Stomach (tissue), 19 donors: ENCODE measurements around the gene CASP12. TPM values are rescaled to one million over a fixed set of nuclear protein-coding genes. Genes with fewer than 3 reads are reported as not detected.

Source experiments
- DNase-seq, 2 donors: peaks; one replicate each; pipeline versions ENCODE4 v3.0.0 to v3.0.0-alpha.2; 2013 to 2019
- H3K27ac ChIP-seq, 5 donors: fragments of 200-600 bp in 4 of 5; sonication (generic) in 4 of 5; one replicate each; pipeline ENCODE4 v1.5.1; 2013 to 2019; ENCODE audit warnings: mild to moderate bottlenecking in 1 of 5, moderate library complexity in 1 of 5
- H3K27me3 ChIP-seq, 3 donors: fragments of 200-600 bp; sonication (generic); one replicate each; pipeline ENCODE4 v1.5.1; 2017 to 2019; ENCODE audit warnings: mixed run types in 1 of 3
- H3K36me3 ChIP-seq, 4 donors: fragments of 200-600 bp; sonication (generic); 1 replicate in 3 of 4; 2 replicates in 1 of 4; pipeline ENCODE4 v1.5.1; 2016 to 2019
- H3K4me1 ChIP-seq, 4 donors: fragments of 200-600 bp; sonication (generic); one replicate each; pipeline ENCODE4 v1.5.1; 2016 to 2019
- H3K4me3 ChIP-seq, 4 donors: fragments of 200-600 bp; sonication (generic) in 3 of 4; one replicate each; pipeline ENCODE4 v1.5.1; 2016 to 2019; ENCODE audit warnings: mild to moderate bottlenecking in 1 of 4
- H3K9me3 ChIP-seq, 4 donors: fragments of 200-600 bp; sonication (generic); one replicate each; pipeline ENCODE4 v1.5.1; 2016 to 2019
- CTCF ChIP-seq, 7 experiments: fragments of 450-650 bp in 4 of 7; fragments of 200-600 bp in 3 of 7; sonication (generic) in 3 of 7; IDR thresholded peaks; one replicate each; pipeline ENCODE4 v1.5.1; 2016 to 2019; ENCODE audit warnings: antibody characterized with exemption in 7 of 7, control low read depth in 2 of 7, mild to moderate bottlenecking in 1 of 7
- EP300 ChIP-seq: sonication (generic); formaldehyde crosslinking; IDR thresholded peaks from one replicate; pipeline ENCODE4 v1.6.1; 2017; ENCODE audit warnings: antibody characterized with exemption
- POLR2A ChIP-seq, 4 donors: fragments of 450-650 bp; IDR thresholded peaks; one replicate each; pipeline ENCODE4 v1.6.1; 2016; ENCODE audit warnings: antibody characterized with exemption in 4 of 4, control low read depth in 2 of 4, mild to moderate bottlenecking in 1 of 4, moderate library complexity in 1 of 4
- POLR2AphosphoS5 ChIP-seq, 3 donors: sonication (generic); formaldehyde crosslinking; IDR thresholded peaks; one replicate each; pipeline ENCODE4 v1.6.1; 2016; ENCODE audit warnings: antibody characterized with exemption in 3 of 3
- WGBS, 5 donors: extraction: QIAGEN DNeasy Blood & Tissue Kit in 3 of 5; methylation state at CpG; one replicate each; pipeline versions ENCODE4 v1.1.5 to v1.1.7; 2013 to 2018; 5-methylcytosine and 5-hydroxymethylcytosine counted together
- intact Hi-C: fragments of 100-400 bp; cut with DNase I; formaldehyde crosslinking; loops from one replicate; pipeline ENCODE4 v1.15.1; 2023; ENCODE audit warnings: low total_unique reads
- long read RNA-seq, 10 donors: transcript quantifications; one replicate each; lab custom pipeline, GENCODE V29; 2026
- polyA plus RNA-seq, 3 donors: library from polyadenylated mRNA; stranded (reverse); fragments of 200-250 nt; gene quantifications; one replicate each; pipeline ENCODE4 v1.2.3, GENCODE V29; 2013
- total RNA-seq, 5 donors: library from RNA; depleted of rRNA; stranded (reverse); fragments of >200 nt; gene quantifications; one replicate each; pipeline versions ENCODE4 v1.1.0 to v1.2.3, GENCODE V29; 2014 to 2016
- donor health status: healthy with polysubstance abuse.
- donor health status: Bipolar disorder and iron deficiency.
- donor health status: healthy.

Gene CASP12
- 1 to 10 TPM in 3 of 5 donors, not detected in 2; 2.2 to 8.5 (median 5.3) TPM for total RNA-seq
- polyA plus RNA-seq: under 1 TPM in 2 of 3 donors, not detected in 1; 0.23 to 0.50 TPM
- long read RNA-seq, donor 1: 0 reads
- long read RNA-seq, donor 2, partial matches to known transcripts: 0 of 1 reads
- long read RNA-seq, donor 2, other reads (novel, unspliced or antisense): 0 of 1 reads
- long read RNA-seq, donor 3: 0 reads
- long read RNA-seq, donor 4: 0 reads
- long read RNA-seq, donor 5: 0 reads
- long read RNA-seq, donor 6: 0 reads
- long read RNA-seq, donor 7: 0 reads
- long read RNA-seq, donor 8: 0 reads
- long read RNA-seq, donor 9: 0 reads
- long read RNA-seq, donor 10: 0 reads

DNA sequence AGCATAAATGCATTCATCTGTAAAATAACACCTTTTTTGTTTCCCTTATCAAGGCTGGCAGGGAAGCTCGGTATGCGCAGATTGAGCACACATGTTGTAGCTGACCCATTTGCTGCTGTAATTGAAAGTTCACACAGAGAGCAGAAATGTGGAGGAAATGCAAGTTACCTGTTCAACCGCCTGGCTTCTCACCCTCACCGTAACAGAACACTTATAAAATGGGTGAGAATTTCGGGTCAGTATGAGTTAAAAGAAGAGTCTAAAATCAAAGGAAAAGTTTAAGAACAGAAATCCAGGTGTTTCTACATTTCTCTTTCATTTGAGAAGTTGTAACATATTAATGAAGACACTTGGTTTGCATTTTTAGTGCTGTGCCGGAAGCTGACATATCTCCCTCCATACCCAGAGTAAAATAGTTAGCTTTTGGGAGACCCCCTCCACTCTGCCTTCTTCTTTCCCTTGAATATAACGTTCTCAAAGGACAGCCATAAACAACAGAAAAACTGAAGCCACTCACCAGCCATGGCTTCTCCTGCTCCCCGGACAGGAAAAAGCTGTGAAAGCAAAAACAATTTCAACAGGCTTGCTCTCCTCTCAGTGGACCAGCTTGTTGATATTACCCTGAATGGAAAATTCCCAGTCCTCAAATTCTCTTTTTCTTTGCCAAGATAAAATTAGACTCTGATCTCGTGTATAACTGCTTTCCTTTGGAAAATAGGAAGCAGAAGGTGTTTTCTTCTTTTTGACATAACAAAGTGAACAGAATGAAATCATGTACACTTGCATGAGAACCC, at the start of gene CASP12:
Gene CASP12, minus strand, starts transcription at position 570 of the 794 bp plus-strand sequence.
- 15 to 43% (median 24%) methylated on average over 9 of the region's 9 CpGs for WGBS, 5 donors
- DNase-seq: peak in 1 of 2 donors; percentile 63
- peaks cover 0 to 31% (median 15%) of the 10 kb centered on the region in 4 donors for H3K4me1 ChIP-seq
- H3K9me3 ChIP-seq: no peaks in the 10 kb centered on the region
- no peaks in the 10 kb centered on the region for H3K27me3 ChIP-seq
- no peaks in the 10 kb centered on the region for H3K36me3 ChIP-seq
- H3K27ac ChIP-seq: peak within 1 kb of the TSS in 4 of 5 donors; percentile 56 to 82 (median 70)
- intact Hi-C loops: no loop called here
- peak within 1 kb of the TSS; percentile 27 to 37 (median 33) for H3K4me3 ChIP-seq
- TF ChIP-seq CTCF (IDR thresholded peaks at IDR 0.05) (no peak), POLR2AphosphoS5 (IDR thresholded peaks at IDR 0.05) (no peak), POLR2A (IDR thresholded peaks at IDR 0.05) (no peak), EP300 (no peak)

DNA sequence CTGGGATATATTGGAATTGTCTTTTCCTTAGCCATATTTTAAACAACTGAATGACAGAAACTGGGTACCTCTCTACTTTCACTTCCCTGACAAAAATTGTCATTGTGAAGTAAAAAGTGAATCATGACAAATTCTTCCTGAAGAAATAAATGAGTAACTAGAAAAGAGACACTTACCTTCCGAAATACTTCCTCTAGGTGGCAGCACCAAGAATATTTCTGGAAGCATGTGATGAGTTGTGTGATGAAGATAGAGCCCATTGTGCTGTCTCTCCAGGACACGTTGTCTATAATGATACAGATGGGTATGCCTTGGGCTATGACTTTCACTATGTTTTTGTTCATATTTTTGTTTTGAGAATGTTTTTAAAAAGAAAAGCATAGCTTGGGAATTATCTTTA, 48.6 kb upstream of the CASP12 start:
- peak in 1 of 2 donors; percentile 45 for DNase-seq
- no peaks in the 10 kb centered on the region for H3K27me3 ChIP-seq
- intact Hi-C loops: no loop called here
- peaks cover 30 to 98% (median 87%) of the 10 kb centered on the region in 4 donors for H3K36me3 ChIP-seq
- no peak overlapping the region for H3K4me3 ChIP-seq
- H3K4me1 ChIP-seq: no peaks in the 10 kb centered on the region
- H3K9me3 ChIP-seq: no peaks in the 10 kb centered on the region
- H3K27ac ChIP-seq: no peak overlapping the region
- WGBS, 5 donors: 10 to 27% (median 15%) methylated on average over 2 of the region's 2 CpGs
- TF ChIP-seq CTCF (IDR thresholded peaks at IDR 0.05) (peak in 3 of 7 experiments; percentile 41 to 43 (median 43)), POLR2A (IDR thresholded peaks at IDR 0.05) (no peak), POLR2AphosphoS5 (IDR thresholded peaks at IDR 0.05) (no peak), EP300 (no peak)

DNA sequence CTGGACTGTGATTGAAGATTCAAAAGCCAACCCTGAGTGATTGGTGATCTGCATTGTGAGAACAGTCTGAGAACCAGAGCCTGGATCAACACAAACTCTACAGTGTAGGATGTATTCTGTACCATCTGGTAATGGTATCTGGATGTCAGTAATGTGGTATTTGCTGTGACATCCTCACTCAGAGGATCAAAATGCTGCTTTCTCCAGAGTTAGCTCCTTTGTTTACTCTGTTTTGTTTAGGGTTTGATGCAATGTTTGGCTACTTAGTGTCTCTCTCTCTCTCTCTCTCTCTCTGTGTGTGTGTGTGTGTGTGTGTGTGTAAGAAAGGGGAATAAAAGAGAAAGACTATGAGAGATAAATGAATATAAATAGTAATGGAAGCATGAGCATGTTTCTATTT, 45.8 kb upstream of the CASP12 start:
- Histone ChIP-seq H3K9me3 (no peaks in the 10 kb centered on the region), H3K4me1 (no peaks in the 10 kb centered on the region), H3K27ac (no peak overlapping the region), H3K27me3 (no peaks in the 10 kb centered on the region), H3K4me3 (no peak overlapping the region), H3K36me3 (peaks cover 11 to 71% (median 59%) of the 10 kb centered on the region in 4 donors)
- intact Hi-C loops: no loop called here
- no peak for DNase-seq
- no peak for TF ChIP-seq POLR2A (IDR thresholded peaks at IDR 0.05)
- no peak for TF ChIP-seq EP300
- no peak for TF ChIP-seq POLR2AphosphoS5 (IDR thresholded peaks at IDR 0.05)
- no peak for TF ChIP-seq CTCF (IDR thresholded peaks at IDR 0.05)

DNA sequence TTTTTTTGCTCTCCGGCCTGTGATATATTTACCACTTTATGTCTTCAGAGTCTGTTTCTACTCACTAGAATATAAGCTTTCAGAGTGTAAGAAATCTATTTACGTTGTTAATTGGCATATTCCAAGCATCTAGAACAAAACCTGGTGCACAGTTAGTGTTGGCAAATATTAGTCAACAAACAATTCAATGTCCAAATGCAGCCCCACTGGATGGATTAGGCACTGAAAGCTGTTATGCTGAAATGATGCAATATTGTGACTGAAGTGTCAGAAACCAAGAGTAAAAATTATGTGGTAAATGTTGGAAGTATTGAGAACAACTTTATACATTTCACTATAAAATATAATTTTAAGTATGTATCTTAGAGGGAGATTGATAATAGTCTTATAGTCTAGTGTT, 45.3 kb upstream of the CASP12 start:
- Histone ChIP-seq H3K36me3 (peaks cover 11 to 66% (median 54%) of the 10 kb centered on the region in 4 donors), H3K27ac (no peak overlapping the region), H3K27me3 (no peaks in the 10 kb centered on the region), H3K4me1 (no peaks in the 10 kb centered on the region), H3K4me3 (no peak overlapping the region), H3K9me3 (no peaks in the 10 kb centered on the region)
- WGBS, 5 donors: 27 to 37% (median 30%) methylated on average over 2 of the region's 2 CpGs
- DNase-seq: no peak
- intact Hi-C loops: no loop called here
- TF ChIP-seq EP300 (no peak), POLR2A (IDR thresholded peaks at IDR 0.05) (no peak), CTCF (IDR thresholded peaks at IDR 0.05) (no peak), POLR2AphosphoS5 (IDR thresholded peaks at IDR 0.05) (no peak)
